Measurements from ENCODE around the gene CRACDL.
A peak's percentile ranks its signal among the peaks of the same experiment; 100 is the strongest.

The CRACDL gene

DNA sequence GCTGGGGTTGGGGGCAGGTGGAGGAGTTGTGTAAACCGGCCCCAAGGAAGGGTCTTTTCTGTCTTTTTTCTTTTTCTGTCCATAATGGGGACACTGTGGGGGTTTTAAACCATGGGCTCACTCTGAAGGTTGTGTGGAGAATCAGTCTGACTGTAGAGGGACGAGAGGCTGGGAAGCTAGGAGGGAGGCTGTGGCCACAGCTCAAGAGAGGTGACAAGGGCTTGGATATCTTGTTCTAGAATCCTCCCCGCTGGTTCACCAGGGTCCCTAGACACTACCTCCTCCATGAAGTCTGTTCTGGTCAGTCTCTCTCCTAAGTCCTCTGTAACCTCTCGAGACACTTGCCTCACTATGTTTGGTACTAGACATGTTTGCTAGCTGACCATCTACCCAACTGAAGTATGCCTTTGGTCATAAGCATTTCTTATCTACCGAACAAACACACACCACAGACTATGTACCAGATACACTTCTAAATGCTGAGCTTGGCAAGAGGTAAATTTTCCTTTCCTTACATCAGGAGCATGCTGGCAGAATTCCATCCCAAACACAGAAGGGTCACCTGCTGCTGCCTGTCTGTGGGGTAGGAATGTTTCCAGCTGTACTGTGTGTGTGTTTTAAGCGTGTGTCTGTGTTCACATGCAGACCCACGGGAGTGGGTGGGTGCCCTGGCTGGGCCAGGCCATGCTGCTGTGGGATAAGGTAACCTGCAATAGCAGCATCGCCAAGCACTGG, 135.5 kb downstream of the CRACDL start:
- DNase-seq: no peak

DNA sequence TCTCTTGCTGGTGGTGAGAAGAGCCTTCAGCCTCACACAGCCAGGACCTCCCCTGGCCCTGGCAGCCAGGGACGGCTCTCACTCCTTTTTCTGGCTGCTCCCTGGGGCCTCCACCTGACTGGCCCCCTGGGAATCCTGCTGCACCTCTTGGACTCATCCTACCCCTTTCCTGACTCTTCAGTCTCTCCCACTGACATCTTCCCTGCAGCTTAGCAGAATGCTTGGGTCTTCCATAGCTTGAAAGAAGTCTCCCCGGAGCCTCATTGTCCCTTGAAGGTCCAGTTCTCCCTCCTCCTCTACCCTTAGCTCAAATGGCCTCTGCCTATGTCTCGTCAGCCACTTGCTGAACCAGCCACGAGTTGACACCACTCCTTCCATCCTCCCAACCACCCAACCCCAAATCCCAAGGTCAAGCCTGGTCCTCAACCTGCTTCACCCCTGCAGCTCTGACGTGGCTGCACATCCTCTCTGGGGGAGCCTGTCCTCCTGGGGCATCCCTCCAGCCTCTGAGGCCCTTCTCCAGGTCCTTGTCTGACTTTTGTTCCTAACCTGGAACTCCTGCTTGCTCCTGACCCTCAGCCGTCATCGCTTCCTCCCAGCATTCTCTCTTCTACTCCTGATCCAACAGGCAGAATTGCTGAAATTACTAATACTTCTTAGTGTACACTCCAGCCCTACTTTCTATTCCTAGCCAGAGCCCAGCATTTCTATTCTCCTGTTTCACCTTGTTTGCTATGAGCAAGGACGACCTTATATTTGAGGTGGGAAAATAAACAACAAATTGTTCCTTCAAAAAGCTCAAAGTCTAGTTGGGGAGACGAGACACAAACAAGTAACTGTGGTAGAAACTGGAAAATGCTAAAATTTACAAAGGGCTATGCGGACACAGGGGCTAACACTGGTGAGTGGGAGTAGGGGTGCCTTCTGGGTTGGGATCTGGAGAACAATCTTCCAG, 136.4 kb downstream of the CRACDL start:
- DNase-seq: no peak

DNA sequence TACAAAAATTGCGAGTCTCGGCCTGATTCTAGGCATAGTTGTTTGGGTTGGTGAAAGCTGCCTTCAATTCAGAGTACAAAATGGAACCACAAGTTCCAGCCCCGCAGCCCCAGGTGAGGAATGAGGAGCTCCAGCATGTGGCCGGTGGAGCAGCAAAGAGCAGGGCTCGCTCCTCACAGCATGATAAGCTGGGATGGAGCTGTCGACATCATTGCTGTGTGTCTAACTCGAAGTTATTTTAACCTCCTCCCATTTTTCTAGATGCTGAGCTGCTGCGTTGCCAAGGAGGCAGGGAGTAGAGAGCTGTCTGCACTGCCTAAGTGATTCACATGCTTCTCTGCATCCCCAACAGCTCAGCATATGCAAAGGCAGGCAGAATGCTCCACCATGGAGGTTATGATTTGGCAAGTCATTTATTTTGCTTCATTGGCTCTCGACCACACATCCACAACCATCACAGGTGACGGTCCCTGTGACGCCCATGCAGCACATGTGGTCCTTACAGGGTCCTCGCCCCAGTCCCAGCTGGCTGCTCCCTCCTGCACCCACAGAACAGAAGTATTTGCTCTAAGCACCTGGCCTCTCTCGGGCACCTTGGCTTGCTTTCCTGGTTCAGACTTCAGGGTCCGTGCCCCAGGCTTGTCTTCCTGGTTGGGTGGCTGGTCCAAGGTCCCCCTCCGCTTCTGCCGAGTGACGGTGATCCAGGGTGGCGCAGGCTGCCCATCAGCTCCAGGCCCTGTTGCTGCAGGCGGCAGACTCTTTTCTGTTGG, 139.1 kb downstream of the CRACDL start:
- DNase-seq: no peak

DNA sequence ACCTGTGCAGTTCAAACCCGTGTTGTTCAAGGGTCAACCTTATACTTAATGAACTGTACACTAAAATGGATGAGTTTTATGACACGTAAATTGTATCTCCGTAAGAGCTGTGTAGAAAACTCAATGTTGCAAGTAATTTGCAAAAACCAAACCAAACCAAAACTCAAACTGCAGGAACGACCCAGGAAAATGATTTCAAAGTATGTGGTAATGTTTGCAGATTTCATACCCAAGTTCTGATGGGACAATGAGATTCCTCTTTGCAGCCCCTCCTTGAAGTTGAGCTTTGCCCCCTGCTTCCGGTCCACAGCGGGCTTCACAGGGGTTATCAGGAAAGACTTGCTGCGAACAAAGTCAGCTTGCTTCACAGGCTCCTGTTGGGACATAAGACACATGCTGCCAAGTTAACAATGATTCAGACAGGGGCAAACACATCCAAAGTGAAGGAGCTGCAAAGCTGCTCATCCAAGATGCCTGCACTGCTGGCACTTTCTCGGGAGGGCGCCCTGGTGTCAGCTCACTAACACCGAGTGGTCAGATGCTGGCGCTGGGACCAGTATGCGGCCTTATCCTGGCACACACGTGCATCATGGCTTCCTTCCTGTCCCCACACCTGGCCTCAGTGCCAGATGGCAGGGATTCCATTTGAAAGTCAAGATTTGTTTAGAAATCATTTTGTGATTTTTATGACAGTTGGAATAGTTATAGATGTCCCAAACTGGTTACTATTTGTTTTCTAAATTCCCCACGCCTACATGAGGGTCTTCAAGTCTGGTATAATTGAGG, 139.9 kb downstream of the CRACDL start:
- no peak for DNase-seq

DNA sequence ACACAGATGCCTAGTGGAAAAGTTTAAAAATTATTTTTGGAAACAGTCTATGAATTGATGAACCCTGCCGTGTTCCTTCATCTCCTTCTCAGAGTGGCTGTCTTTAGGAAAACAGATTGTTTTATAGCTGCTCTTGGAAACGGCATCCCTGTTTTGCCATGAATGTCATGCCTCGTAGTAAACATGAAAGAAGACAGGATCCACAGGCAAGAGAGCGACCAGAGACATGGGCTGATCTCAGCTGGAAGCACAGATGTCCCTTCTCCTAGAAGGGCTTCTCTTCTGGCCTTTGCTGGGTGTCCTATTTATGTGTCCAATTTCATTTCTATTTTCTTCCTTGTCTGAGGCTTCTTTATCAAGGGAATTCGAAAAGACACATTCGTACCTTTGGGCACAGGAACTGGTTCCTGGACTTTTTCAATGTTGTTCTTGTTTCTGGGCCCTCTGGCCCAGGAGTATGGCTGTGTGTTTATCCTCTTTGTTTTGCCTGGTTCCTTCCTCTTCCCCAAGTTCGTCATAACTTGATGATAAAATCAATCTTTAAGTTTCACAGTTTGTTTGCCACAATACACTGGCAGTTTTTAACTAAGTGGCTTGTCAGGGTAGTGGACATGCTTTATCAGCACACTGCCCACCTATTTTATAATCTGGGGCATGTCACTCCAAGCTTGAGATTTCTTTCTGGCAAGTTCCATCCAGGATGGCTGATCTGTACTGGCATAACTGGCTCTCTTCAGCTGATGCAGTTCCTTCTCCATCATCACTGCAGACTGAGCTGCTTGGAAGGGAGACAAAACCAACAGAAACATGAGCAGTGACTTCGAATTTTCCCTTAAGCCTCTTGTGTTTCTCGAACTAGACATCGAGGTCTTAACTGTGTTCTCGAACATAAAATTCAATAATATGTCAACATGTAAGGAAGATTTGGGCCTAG, 141.9 kb downstream of the CRACDL start:
- DNase-seq: no peak

GRCh38 chr2:98793275-98793674, 142.8 kb downstream of the CRACDL start:
- no peak for DNase-seq

GRCh38 chr2:98790221-98790620, 145.8 kb downstream of the CRACDL start:
- no peak for DNase-seq

DNA sequence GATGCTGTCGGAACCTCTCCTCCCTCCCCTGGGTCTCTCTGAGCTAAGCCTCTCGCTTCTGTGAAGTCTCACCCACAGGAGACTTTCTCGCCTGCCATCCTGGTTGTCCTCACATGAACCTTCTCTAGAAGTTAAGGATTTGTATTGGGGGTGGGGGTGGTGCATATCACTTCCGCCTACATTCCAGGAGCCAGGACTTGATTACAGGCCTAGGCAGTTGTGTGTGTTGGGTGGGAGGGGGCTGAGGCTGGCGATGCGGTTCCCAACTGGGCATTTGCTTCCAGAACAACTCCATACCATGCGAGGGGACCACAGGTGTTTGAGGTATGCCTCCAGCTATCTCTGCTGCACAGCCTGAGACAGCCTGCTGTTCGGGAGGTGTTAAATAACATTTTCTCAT, 148.3 kb downstream of the CRACDL start:
- no peak for DNase-seq

GRCh38 chr2:98786179-98786578, 149.8 kb downstream of the CRACDL start:
- no peak for DNase-seq

GRCh38 chr2:98782570-98782969, 153.5 kb downstream of the CRACDL start:
- no peak for DNase-seq

DNA sequence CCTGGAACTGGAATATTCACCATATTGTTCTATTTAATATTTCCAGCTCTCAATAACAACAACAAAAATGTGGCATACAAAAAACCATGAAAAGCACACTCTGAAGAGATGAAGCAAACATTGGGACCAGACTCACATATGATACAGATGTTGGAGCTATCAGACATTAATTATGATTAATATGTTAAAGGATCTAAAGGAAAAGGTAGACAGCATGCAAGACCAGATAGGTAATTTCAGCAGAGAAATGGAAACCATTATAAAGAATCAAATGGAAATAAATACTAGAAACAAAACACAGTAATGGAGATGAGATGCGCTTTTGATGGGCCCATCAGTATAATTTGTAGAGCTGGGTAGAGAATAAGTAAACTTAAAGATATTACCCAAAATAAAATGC, 154.2 kb downstream of the CRACDL start:
- no peak for DNase-seq

GRCh38 chr2:98778741-98779483, 157.1 kb downstream of the CRACDL start:
- no peak for DNase-seq

GRCh38 chr2:98778151-98778550, 157.9 kb downstream of the CRACDL start:
- no peak for DNase-seq

DNA sequence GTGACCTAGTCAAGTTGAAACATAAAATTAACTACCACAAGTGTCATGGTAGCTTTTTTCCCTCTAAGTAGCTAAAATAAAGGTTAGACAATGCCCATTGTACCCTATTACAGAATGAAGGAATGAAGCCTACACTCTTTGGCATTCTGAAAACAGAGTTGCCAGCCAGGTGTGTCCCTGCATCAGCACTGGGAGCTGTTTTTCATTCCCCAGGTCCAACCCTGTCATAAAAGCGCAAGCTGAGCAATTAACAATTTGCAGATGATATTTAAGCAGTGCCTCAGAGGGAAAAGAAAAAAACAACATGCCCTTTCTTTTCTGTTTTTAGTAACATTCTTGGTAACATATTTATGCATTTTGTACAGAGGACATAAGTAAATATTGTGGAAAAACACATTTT, 158.3 kb downstream of the CRACDL start:
- no peak for DNase-seq

DNA sequence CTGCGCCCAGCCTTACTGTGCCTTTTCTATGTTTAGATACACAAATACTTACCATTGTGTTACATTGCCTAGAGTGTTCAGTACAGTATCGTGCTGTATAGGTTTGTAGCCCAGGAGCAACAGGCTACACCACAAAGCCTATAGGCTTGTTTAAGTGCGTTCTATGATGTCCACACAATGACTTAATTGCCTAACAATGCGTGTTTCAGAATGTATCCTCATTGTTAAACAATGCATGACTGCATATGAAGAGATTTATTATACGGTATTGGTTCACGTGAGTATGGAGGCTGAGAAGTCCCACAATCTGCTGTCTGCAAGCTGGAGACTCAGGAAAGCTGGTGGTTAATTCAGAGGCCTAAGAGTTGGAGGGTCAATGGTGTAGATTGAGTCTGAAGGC, 158.9 kb downstream of the CRACDL start:
- DNase-seq: no peak

GRCh38 chr2:98776136-98776535, 159.9 kb downstream of the CRACDL start:
- DNase-seq: no peak

- peak; percentile 86 to 93 for DNase-seq
These were observed 160.7 kb downstream of the CRACDL start for GRCh38 chr2:98775146-98775986.

- no peak for DNase-seq
These were observed 162.1 kb downstream of the CRACDL start for GRCh38 chr2:98773907-98774306.

DNA sequence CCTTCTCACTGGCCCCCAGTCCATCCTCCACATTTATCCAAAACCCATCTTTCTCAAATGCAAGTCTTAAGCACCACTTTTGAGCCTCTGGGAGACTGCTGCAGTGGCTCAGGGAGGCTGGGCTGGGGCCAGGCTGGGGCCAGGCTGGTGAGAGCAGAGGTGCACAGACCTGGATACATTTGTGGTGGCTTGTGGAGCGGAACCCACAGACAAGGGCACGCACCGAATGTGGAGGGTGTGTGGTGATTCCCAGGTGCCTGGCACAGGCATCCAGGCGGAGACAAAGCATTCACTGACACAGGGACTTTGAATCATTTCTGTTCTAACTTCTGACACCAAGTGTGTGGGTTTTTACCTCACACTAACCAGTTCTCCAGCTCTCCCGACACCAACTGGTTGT, 162.9 kb downstream of the CRACDL start:
- DNase-seq: no peak

DNA sequence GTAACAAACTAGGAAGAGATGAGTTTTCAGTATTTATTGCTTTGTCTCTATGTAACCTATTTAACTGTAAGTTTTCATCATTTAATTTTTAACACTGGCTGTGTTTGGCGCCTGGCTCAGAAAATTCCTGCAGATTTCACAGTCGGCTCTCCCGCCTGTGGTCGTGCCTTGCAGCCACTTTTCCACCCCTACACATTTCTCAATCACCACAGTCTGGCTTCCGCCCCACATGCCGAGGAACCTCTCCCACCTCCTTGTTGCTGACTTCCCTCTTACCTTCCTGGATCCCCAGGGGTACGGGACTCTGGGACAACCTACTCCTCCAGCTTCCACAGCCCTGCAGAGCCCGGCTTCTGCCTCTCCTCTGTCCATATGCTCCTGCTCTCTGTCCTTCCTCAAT, 163.5 kb downstream of the CRACDL start:
- DNase-seq: no peak
